Measurements from ENCODE around the gene SLC12A5. TPM values are rescaled to one million over a fixed set of nuclear protein-coding genes. Genes with fewer than 3 reads are reported as not detected.

SLC12A5 gene
- total and polyA plus RNA-seq, 2 of the 4 experiments (the other 2 are of a cell fraction): 2.2 TPM; not detected in 1

GRCh38 chr20:46021361-46022359 lies 7.4 kb upstream of the SLC12A5 start:
- peak overlapping the region; percentile 49 for H3K4me3 ChIP-seq (ENCODE audit: insufficient read depth, low read depth, low read length)
- no peak overlapping the region for H2AK5ac ChIP-seq (ENCODE audit: low read depth, low read length)
- 21% methylated on average over 30 of the region's 71 CpGs; no CpG with 5 or more reads in 1 of the 2 experiments for WGBS, 2 experiments (ENCODE audit: extremely low coverage in 2 of 2, insufficient read length in 1 of 2)
- BruUV-seq (replicated peaks): no TSS peak
- H3K14ac ChIP-seq (replicated peaks; ENCODE audit: low read depth, low read length): no peak overlapping the region
- no peak overlapping the region for H3K4ac ChIP-seq (ENCODE audit: low read depth, low read length)
- H3K27me3 ChIP-seq (ENCODE audit: control insufficient read depth, insufficient read depth, low read length): peaks cover 40% of the 10 kb centered on the region
- H3K23ac ChIP-seq (ENCODE audit: low read depth, low read length): no peak overlapping the region
- no peak overlapping the region for H2BK15ac ChIP-seq (ENCODE audit: low read depth, low read length)
- no peak for DNase-seq
- no peak overlapping the region for H2AK9ac ChIP-seq (replicated peaks; ENCODE audit: low read depth, low read length, poor library complexity)
- intact Hi-C loops (cut with micrococcal nuclease): loop anchor here (5.0 kb wide), 2 partner anchors 36 to 66 kb away; partner anchors contain the start of gene NCOA5
- H3K9ac ChIP-seq (ENCODE audit: low read depth, low read length): no peak overlapping the region
- CTCF ChIA-PET: no interaction called here
- peak overlapping the region; percentile 62; the same call in 1 of the 2 replicates for H3K4me2 ChIP-seq (ENCODE audit: low read depth, low read length)
- H3K27ac ChIP-seq (ENCODE audit: insufficient read depth, low read length): no peak overlapping the region
- peak overlapping the region; percentile 81 for H2AFZ ChIP-seq (replicated peaks; ENCODE audit: low read length, poor library complexity)
- H3K79me1 ChIP-seq (ENCODE audit: low read depth in 1 of 2, low read length in 2 of 2): no peaks in the 10 kb centered on the region
- no peak overlapping the region for H2BK5ac ChIP-seq (ENCODE audit: low read depth, low read length, poor library complexity, severe bottlenecking)
- H4K5ac ChIP-seq (ENCODE audit: low read depth, low read length): no peak overlapping the region
- H3K4me1 ChIP-seq (ENCODE audit: control insufficient read depth, insufficient read depth, low read length): no peaks in the 10 kb centered on the region
- H2BK120ac ChIP-seq (ENCODE audit: low read depth, low read length): no peak overlapping the region
- POLR2A ChIA-PET (ENCODE audit: unreplicated experiment): no interaction called here
- no peak overlapping the region for H4K8ac ChIP-seq (ENCODE audit: low read depth in 2 of 2, low read length in 2 of 2)
- peak; percentile 72 for ATAC-seq (ENCODE audit: low read depth)
- no peak overlapping the region for H3K18ac ChIP-seq (ENCODE audit: low read depth, low read length)
- no peak overlapping the region for H4K91ac ChIP-seq (ENCODE audit: insufficient read depth, low read depth, low read length)
- no peak overlapping the region for H3K56ac ChIP-seq (ENCODE audit: extremely low read depth, insufficient read depth, low read length)
- no peaks in the 10 kb centered on the region; the same call in 1 of the 2 replicates for H4K20me1 ChIP-seq (ENCODE audit: insufficient read depth, low read length)
- in situ Hi-C loops (cut with MboI; ENCODE audit: low sequenced_read_pairs): no loop called here
- no peaks in the 10 kb centered on the region for H3K9me1 ChIP-seq (ENCODE audit: insufficient read depth, low read length)
- H3K36me3 ChIP-seq (ENCODE audit: control insufficient read depth, insufficient read depth, low read length): no peaks in the 10 kb centered on the region
- dilution Hi-C loops (cut with HindIII; ENCODE audit: low sequenced_read_pairs, unreplicated experiment): no loop called here
- no peaks in the 10 kb centered on the region for H3K9me3 ChIP-seq (ENCODE audit: control insufficient read depth, insufficient read depth, low read length)
- H2BK20ac ChIP-seq (ENCODE audit: low read depth, low read length): no peak overlapping the region
- no peak; the same call in 1 of the 2 replicates for TF ChIP-seq MAZ (IDR thresholded peaks at IDR 0.05; ENCODE audit: borderline replicate concordance, low read depth, low read length)
- no peak for TF ChIP-seq RAD21 (IDR thresholded peaks at IDR 0.05; ENCODE audit: low read length)
- no peak for TF ChIP-seq RFX5 (IDR thresholded peaks at IDR 0.05; ENCODE audit: low read depth, low read length)
- TF ChIP-seq RCOR1 (IDR thresholded peaks at IDR 0.05; ENCODE audit: insufficient replicate concordance, low read length): no peak
- TF ChIP-seq POLR2A (IDR thresholded peaks at IDR 0.05; ENCODE audit: low read depth, low read length): no peak
- TF ChIP-seq USF2 (IDR thresholded peaks at IDR 0.05; ENCODE audit: low read depth, low read length): no peak
- no peak for TF ChIP-seq CEBPB (IDR thresholded peaks at IDR 0.05; ENCODE audit: low read depth, low read length)
- TF ChIP-seq MXI1 (IDR thresholded peaks at IDR 0.05; ENCODE audit: borderline replicate concordance, low read depth, low read length): no peak
- TF ChIP-seq SMC3 (IDR thresholded peaks at IDR 0.05; ENCODE audit: low read depth, low read length): no peak
- TF ChIP-seq BHLHE40 (IDR thresholded peaks at IDR 0.05; ENCODE audit: low read depth, low read length): no peak
- no peak for TF ChIP-seq FOS (IDR thresholded peaks at IDR 0.05; ENCODE audit: low read depth, low read length)
- TF ChIP-seq NFE2L2 (IDR thresholded peaks at IDR 0.05; ENCODE audit: low read depth, low read length): no peak
- no peak for TF ChIP-seq CHD1 (IDR thresholded peaks at IDR 0.05; ENCODE audit: low read depth, low read length)
- TF ChIP-seq CTCF (conservative IDR thresholded peaks at IDR 0.05; ENCODE audit: low read depth, low read length): no peak
